ENCODE results near the gene PTPRJ.
A peak's percentile ranks its signal among the peaks of the same experiment; 100 is the strongest.

PTPRJ gene

GRCh38 chr11:47994417-47994816 lies 14.1 kb downstream of the PTPRJ start:
- no peak for DNase-seq (ENCODE audit: low read depth in 1 of 2, low spot score in 1 of 2)

- DNase-seq (ENCODE audit: low read depth in 1 of 2, low spot score in 1 of 2), result no peak
These were observed 15.0 kb downstream of the PTPRJ start for GRCh38 chr11:47995360-47995769.

- no peak for DNase-seq (ENCODE audit: low read depth in 1 of 2, low spot score in 1 of 2)
These were observed 17.0 kb downstream of the PTPRJ start for GRCh38 chr11:47997063-47998053.

DNA sequence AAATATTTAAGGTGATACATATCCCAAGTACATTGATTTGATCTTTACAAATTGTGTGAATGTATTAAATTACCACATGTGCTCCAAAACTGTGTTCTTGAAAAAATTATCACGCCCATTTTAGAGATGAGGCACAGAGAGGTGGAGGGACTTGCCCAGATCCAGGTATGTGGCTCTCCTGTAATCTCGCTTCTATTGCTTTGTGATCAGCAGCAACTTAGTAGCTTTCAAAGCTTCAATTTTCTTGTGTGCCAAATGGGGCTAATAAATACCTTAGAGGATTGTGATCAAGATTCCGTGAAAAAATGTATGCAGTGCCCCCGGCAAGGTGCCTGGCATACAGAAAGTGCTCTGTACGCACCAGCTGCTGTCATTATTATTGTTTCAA lies 18.0 kb downstream of the PTPRJ start:
- no peak for DNase-seq (ENCODE audit: low read depth in 1 of 2, low spot score in 1 of 2)

GRCh38 chr11:47998733-47999359 lies 18.5 kb downstream of the PTPRJ start:
- DNase-seq (ENCODE audit: low read depth in 1 of 2, low spot score in 1 of 2), result no peak

DNA sequence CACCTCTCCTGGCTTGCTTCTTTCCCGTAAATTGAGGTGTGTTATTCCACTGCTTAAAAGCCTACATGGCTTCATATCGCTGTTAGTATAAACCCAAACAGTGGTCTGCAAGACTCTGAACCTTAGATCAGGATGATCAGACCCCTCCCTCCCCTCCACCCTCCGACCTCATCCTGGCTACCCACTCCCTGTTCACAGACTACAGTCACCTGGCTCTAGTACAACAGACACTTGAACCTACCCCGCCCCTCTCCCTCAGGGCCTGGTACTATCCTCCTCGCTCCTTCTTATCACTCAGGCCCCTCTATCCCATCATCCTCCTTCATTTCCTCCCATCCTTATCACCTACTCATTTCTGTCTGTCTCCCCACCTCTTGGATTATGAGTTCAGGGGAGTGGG lies 20.1 kb downstream of the PTPRJ start:
- DNase-seq (ENCODE audit: low read depth in 1 of 2, low spot score in 1 of 2), result no peak

- peak; percentile 54 to 72 for DNase-seq (ENCODE audit: low read depth in 1 of 2, low spot score in 1 of 2)
These were observed 21.2 kb downstream of the PTPRJ start for GRCh38 chr11:48001438-48002021.

DNA sequence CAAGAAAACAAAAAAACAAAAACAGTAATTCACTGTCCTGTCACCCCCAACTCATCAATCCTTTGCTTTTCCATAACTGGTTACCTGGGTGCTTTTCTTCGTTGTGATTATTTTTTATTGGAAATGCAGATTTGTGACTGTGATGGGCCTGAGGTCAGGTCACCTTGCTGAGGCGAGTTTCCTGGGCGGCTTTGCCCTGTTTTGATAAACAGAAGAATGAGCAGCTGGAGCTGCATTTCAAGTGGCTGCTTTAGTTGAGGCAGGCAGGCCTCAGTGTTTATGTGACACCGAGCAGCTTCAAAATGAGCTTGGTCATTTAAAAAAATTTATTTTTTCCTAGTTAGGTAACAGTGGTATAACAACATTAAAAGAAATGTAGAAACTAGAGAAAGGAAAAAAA lies 22.2 kb downstream of the PTPRJ start:
- no peak for DNase-seq (ENCODE audit: low read depth in 1 of 2, low spot score in 1 of 2)

DNA sequence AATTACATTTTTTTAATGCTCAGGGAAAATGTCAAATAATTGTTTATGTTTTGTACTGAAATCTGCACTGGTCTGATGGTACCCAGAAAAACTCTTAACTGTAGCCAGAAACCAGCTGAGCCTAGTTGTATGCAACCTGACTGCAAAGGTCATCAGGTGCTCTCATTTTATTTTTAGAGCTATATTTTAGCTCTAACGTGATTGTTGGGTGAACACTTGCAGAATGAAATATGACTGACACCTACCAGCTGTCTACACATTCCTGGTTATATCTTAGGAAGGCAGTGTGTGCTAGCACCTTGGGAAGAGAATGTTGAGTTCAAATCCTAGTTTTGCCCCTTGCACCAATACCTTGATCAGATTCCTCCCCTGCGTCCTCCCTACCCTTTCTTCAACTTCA lies 23.6 kb downstream of the PTPRJ start:
- DNase-seq (ENCODE audit: low read depth in 1 of 2, low spot score in 1 of 2), result no peak

GRCh38 chr11:48004456-48004855 lies 24.1 kb downstream of the PTPRJ start:
- no peak for DNase-seq (ENCODE audit: low read depth in 1 of 2, low spot score in 1 of 2)

GRCh38 chr11:48005136-48005535 lies 24.8 kb downstream of the PTPRJ start:
- no peak for DNase-seq (ENCODE audit: low read depth in 1 of 2, low spot score in 1 of 2)

DNA sequence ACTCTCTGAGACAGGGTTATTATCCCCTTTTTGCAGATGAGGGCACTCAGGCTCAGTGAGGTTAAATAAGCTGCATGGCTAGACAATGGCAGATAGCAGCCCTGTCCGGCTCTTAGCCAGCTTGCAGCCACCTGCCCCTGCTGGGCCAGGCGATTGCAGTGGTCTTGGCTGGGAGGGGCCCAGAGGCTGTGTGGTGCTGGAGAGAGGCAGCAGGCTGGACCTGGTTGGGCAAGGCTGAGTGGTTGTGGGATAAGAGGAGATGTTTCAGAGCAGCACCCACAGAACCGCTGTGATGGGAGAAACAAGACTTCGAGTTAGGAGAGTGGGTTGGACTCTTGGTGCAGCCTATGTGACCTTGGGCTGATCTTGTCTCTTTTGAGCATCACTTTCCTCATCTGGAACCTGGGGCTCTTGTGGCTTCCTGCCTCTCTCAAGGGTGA lies 25.5 kb downstream of the PTPRJ start:
- DNase-seq (ENCODE audit: low read depth in 1 of 2, low spot score in 1 of 2), result no peak

- DNase-seq (ENCODE audit: low read depth in 1 of 2, low spot score in 1 of 2), result no peak
These were observed 26.1 kb downstream of the PTPRJ start for GRCh38 chr11:48006301-48006992.

DNA sequence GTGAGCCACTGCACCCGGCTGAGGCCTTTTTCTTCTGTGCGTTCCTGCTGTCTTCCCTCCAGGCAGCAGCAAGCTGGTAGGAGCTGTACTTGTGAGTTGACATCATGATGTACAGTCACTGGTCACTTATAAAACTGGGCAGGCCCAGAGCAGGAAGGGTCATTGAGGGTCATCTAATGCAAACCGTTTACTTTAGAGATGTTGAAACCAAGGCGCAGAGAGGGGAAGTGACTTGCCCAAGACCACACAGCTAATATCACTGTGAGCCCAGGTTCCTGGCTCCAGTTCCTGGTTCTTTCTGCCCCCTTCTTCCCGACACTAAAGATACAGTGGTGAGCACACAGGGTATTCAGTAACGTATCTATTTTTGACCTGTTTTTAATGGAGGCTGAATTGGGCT lies 27.3 kb downstream of the PTPRJ start:
- no peak for DNase-seq (ENCODE audit: low read depth in 1 of 2, low spot score in 1 of 2)

- no peak for DNase-seq (ENCODE audit: low read depth in 1 of 2, low spot score in 1 of 2)
These were observed 28.6 kb downstream of the PTPRJ start for GRCh38 chr11:48008951-48009270.

DNA sequence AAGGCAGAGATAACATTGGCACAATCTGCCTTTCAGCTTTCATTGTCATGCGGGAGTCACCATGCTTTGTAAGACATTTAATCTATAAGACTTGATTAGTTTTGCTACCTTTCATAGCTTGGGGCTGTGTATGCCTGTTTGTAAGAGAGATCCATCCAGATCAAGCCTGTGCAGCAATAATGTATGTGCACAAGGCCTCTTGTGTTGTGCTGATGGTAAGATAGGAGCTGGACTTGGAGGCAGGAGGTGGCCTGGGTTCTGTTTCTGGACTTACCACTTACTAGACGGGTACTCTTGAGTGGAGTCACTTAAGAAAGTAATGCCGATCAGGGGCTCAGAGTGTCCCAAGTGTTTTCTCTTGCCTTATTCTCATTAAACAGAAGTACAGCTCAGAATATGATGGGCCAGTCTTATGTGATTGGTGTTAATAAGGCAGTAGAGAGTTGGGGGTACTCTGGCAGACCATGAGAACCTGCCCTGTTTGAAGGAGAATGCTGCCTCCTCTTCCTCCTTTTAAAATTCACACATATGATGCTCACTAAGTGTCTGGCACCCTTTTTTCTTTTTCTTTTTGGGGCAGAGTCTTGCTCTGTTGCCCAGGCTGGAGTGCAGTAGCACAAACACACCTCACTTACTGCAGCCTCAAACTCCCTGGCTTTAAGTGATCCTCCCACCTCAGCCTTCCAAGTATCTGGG lies 30.9 kb downstream of the PTPRJ start:
- DNase-seq (ENCODE audit: low read depth in 1 of 2, low spot score in 1 of 2), result no peak

DNA sequence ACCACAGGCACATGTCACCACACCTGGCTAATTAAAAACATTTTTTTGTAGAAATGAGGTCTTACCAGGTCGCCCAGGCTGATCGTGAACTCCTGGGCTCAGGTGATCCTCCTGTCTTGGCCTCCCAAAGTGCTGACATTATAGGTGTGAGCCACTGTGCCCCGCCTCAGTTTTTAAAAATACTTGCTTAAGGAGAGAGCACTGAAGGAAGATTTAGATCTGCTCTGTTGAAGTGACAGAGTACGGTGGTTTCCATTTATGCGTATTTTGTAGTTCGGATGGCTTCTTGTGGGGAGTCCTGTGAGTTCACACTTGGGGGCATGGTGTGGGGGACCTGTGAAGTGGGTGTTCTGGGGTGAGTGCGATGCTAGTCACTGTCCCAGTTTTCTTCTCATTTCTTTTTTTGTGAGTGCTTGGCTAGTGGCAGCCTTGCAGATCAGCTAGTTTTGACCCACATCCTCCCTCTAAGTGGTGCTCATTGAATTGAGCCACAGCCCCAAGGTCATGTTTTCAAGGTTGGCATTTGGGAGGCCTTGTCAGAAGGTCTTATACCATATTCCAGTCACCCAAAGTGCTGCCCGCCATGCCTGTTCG lies 31.5 kb downstream of the PTPRJ start:
- no peak for DNase-seq (ENCODE audit: low read depth in 1 of 2, low spot score in 1 of 2)

- DNase-seq (ENCODE audit: low read depth in 1 of 2, low spot score in 1 of 2), result peak in 1 of 2 donors; percentile 21
These were observed 33.0 kb downstream of the PTPRJ start for GRCh38 chr11:48013269-48013901.

GRCh38 chr11:48014917-48015316 lies 34.6 kb downstream of the PTPRJ start:
- no peak for DNase-seq (ENCODE audit: low read depth in 1 of 2, low spot score in 1 of 2)

Data from activated T-helper 1 cell treated with anti-CD3 and anti-CD28 coated beads, Interleukin-2, amount 50 U/mL, for 16 hours (primary cell).